Cardiac fibroblast (primary cell): ENCODE results near the gene SIDT1.

Experiments
- DNase-seq, 2 donors: peaks; one replicate each; pipeline versions ENCODE4 v3.0.0 to v3.0.0-alpha.2; 2010; ENCODE audit warnings: low read depth in 2 of 2
- H3K4me3 ChIP-seq, 2 donors: replicated peaks in 1 of 2; 1 replicate in 1 of 2; 2 replicates in 1 of 2; pipeline ENCODE4 v1.5.1; 2011; ENCODE audit warnings: low read depth in 2 of 2, low read length in 2 of 2, mild to moderate bottlenecking in 2 of 2, moderate library complexity in 1 of 2
- TF ChIP-seq, protein P1 (sequence below): IDR thresholded peaks from one replicate; pipeline ENCODE4 v1.5.1; 2011; ENCODE audit warnings: low read depth, mild to moderate bottlenecking, low read length, inconsistent platforms

The SIDT1 gene

GRCh38 chr3:113600418-113601182 lies 68.2 kb downstream of the SIDT1 start:
- no peak for DNase-seq
- H3K4me3 ChIP-seq = no peak overlapping the region
- TF ChIP-seq, protein P1, sequence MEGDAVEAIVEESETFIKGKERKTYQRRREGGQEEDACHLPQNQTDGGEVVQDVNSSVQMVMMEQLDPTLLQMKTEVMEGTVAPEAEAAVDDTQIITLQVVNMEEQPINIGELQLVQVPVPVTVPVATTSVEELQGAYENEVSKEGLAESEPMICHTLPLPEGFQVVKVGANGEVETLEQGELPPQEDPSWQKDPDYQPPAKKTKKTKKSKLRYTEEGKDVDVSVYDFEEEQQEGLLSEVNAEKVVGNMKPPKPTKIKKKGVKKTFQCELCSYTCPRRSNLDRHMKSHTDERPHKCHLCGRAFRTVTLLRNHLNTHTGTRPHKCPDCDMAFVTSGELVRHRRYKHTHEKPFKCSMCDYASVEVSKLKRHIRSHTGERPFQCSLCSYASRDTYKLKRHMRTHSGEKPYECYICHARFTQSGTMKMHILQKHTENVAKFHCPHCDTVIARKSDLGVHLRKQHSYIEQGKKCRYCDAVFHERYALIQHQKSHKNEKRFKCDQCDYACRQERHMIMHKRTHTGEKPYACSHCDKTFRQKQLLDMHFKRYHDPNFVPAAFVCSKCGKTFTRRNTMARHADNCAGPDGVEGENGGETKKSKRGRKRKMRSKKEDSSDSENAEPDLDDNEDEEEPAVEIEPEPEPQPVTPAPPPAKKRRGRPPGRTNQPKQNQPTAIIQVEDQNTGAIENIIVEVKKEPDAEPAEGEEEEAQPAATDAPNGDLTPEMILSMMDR = no peak

GRCh38 chr3:113601240-113601639 lies 68.9 kb downstream of the SIDT1 start:
- no peak for DNase-seq
- TF ChIP-seq, protein P1 = no peak
- H3K4me3 ChIP-seq = no peak overlapping the region

DNA sequence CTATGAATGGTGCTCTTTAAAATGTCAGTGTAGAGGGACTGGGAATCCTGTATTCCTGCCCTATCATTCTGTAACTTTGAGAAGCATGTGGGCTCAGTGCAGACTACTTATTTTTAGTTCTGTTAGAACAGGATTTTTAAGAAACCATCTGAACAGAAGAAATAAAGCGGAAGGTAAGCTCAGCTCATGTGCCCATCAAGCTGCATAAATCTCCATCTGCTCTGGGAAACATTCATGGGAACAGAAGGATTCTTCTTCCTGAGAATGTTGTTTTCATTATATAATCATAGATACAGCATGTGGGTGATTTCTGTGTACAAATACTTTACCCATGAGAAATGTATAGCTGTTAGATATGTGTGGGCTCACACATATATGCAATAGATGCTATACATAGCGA lies 69.9 kb downstream of the SIDT1 start:
- no peak for DNase-seq
- TF ChIP-seq, protein P1 = no peak
- no peak overlapping the region for H3K4me3 ChIP-seq

DNA sequence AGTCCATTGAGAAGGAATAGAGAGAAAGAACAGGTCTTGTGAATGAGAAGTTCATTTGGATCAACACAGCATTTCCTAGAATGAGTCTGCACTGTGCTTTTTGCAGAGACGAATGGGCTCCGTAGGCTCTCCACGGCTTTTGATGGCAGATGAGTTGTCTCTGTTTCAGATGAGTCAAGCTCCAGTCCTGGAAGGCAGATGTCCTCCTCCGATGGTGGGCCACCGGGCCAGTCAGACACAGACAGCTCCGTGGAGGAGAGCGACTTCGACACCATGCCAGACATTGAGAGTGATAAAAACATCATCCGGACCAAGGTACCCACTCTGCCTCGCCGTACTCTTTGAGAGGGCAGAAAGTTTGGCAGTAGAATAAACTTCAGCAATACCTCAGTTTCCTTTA lies 70.5 kb downstream of the SIDT1 start:
- no peak for DNase-seq
- TF ChIP-seq, protein P1 = no peak
- no peak overlapping the region for H3K4me3 ChIP-seq

GRCh38 chr3:113606539-113607218 lies 74.3 kb downstream of the SIDT1 start:
- TF ChIP-seq, protein P1 = no peak
- H3K4me3 ChIP-seq = no peak overlapping the region
- no peak for DNase-seq

DNA sequence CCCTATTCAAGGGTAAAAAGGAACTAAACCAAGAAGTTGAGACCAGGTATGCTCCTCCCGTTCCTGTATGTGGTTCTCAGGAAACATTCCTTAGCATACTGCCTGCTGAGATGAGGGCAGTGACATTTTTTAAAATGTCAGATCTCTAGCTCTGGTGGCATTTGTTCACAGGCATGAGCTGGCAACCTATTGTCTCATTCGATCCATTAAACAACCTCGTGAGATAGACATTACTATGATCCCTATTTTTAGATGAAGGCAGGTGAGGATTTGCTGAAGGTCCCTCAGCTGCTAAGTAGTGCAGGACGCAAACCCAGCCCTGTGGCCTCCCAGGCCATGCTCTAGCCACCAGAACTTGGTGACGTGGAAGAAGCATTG lies 74.9 kb downstream of the SIDT1 start:
- TF ChIP-seq, protein P1 = no peak
- no peak overlapping the region for H3K4me3 ChIP-seq
- no peak for DNase-seq

- H3K4me3 ChIP-seq = no peak overlapping the region
- peak in 1 of 2 donors; percentile 6 for DNase-seq
- TF ChIP-seq, protein P1 = no peak
Observed at GRCh38 chr3:113614402-113614801, 82.0 kb downstream of the SIDT1 start.
